ENCODE results near the gene CES3.
"Not testable (repeated sequence)": the region's sequence is repeated elsewhere in the genome, so short reads cannot be mapped to it uniquely, and the experiment has no call there.

CES3 gene

DNA sequence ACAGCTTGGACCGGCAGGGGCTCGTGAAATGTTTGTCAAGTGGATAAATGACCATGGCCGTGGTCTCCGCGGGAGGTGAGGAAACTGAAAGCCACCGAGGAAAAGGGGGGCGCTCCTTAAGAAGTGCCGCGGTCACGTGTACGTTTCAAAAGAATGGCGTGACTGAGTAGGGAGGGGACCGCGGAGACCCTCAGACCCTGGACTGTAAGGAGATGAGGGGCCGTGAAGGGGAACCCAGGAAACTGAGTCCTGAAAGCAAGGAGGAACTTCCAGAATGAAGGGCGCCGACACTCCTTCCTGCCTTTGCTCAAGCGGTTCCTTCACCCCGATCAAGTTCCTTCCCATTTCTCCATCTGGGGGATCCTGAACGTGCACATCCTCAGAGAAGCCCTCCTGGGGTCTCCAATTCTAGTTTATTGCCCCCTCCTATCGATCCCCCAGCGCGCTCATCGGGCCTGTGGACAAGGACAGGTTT lies 26.2 kb upstream of the CES3 start:
- Histone ChIP-seq H4K8ac (ENCODE audit: low read length) (peak overlapping the region; percentile 96), H3K14ac (ENCODE audit: low read length in 2 of 2) (peak overlapping the region in 1 of 2 experiments; percentile 98), H3K23ac (ENCODE audit: low read length in 2 of 2) (peak overlapping the region in 1 of 2 experiments; percentile 70), H3K4me1 (ENCODE audit: control insufficient read depth, insufficient read depth, low read depth, low read length) (peaks cover 29% of the 10 kb centered on the region), H3K4me3 (ENCODE audit: insufficient read depth in 1 of 2, low read depth in 1 of 2, low read length in 2 of 2) (peak overlapping the region; percentile 94 to 99), H3K18ac (ENCODE audit: low read depth in 1 of 2, low read length in 2 of 2) (peak overlapping the region; percentile 98), H4K91ac (ENCODE audit: low read length) (peak overlapping the region; percentile 91), H3K9ac (ENCODE audit: low read length) (peak overlapping the region; percentile 100), H3K79me1 (replicated peaks; ENCODE audit: low read length, poor library complexity, severe bottlenecking) (peaks cover 37% of the 10 kb centered on the region), H2BK12ac (ENCODE audit: low read length in 2 of 2) (peak overlapping the region in 1 of 2 experiments; percentile 83), H3K36me3 (ENCODE audit: control insufficient read depth in 1 of 2, insufficient read depth in 2 of 2, low read depth in 1 of 2, low read length in 2 of 2) (peaks cover 35 to 46% of the 10 kb centered on the region in 2 experiments), H3K4me2 (ENCODE audit: low read length, poor library complexity, severe bottlenecking) (peak overlapping the region; percentile 65), H2AFZ (ENCODE audit: low read depth, low read length) (peak overlapping the region; percentile 33), H3K4ac (ENCODE audit: low read depth in 1 of 2, low read length in 2 of 2) (peak overlapping the region; percentile 90 to 96), H3K27ac (ENCODE audit: low read length, poor library complexity, severe bottlenecking) (peak overlapping the region; percentile 74), H2BK120ac (ENCODE audit: low read depth, low read length) (peak overlapping the region; percentile 69)
- H3K27me3 ChIP-seq (ENCODE audit: control insufficient read depth in 1 of 2, insufficient read depth in 1 of 2, low read length in 2 of 2); H3K9me3 ChIP-seq (ENCODE audit: control insufficient read depth, low read length); H2BK15ac ChIP-seq (ENCODE audit: low read depth, poor library complexity, severe bottlenecking); H2BK5ac ChIP-seq (ENCODE audit: low read depth, low read length, poor library complexity, severe bottlenecking); H2AK5ac ChIP-seq (ENCODE audit: low read length, severe bottlenecking); DNase-seq: not testable (repeated sequence)
- 7% methylated on average over 21 of the region's 24 CpGs for WGBS

DNA sequence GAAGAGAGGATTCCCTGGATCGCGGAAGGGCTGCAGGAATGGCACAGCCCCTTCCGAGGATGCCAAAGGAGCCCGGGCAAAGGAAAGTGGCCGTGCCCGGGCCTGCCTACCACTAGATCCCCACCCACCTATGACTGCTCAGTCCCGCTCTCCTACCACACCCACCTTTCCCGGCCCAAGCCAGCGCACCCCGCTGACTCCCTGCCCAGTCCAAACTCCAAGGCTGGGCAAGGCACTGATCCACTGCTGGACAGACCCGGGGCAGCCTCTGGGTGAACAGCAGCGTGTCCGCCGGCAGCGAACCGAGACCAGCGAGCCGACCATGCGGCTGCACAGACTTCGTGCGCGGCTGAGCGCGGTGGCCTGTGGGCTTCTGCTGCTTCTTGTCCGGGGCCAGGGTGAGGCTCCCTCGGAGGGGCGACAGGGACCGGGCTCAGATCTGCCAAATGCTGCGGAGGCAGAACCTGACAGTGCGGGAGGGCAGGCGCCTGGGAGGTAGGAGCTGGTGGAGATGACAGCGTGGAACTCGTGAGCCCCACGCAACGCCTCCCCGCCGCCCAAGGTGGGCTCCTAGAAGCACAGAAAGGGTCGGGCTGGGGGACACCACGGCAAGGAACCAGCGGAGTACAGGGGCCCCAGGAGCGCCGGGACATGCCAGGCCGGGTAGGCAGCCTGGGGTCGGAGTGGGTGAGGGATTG lies 25.6 kb upstream of the CES3 start, which contains the start of gene CES2:
CES2 (plus strand) TSS at position 203 of the 698 bp plus-strand sequence; CDS start at position 323, 120 bp downstream.
- Histone ChIP-seq H3K9me3 (ENCODE audit: control insufficient read depth, low read length) (no peaks in the 10 kb centered on the region), H3K27ac (ENCODE audit: low read length, poor library complexity, severe bottlenecking) (peak within 1 kb of the TSS; percentile 74)
- WGBS: 72% methylated on average over 40 of the region's 44 CpGs

DNA sequence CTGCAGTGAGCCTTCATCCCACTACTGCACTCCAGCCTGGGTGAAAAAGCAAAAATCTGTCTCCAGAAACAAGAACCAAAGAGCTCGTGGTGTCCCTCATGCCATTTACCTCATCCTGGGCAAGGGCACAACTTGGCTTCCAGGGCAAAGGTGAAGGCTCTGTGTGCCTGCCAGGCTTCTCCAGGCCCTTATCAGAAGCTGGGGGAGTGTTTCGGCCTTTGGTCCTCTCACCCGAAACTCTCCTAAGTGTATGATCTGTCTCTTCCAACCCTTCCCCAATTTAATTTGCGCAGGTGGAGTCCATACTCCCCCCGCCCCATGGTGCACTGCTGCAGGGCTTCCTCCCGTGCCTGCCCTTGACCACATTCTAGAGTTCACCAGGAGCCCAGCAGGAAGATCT lies 24.6 kb upstream of the CES3 start:
- peak overlapping the region; percentile 100 for H3K9ac ChIP-seq (ENCODE audit: low read length)
- H3K27me3 ChIP-seq (ENCODE audit: control insufficient read depth in 1 of 2, insufficient read depth in 1 of 2, low read length in 2 of 2): no peaks in the 10 kb centered on the region
- no peak overlapping the region for H4K91ac ChIP-seq (ENCODE audit: low read length)
- no peak overlapping the region for H3K4ac ChIP-seq (ENCODE audit: low read depth in 1 of 2, low read length in 2 of 2)
- DNase-seq: no peak
- WGBS: 100% methylated on average over 6 of the region's 6 CpGs
- peaks cover 25% of the 10 kb centered on the region for H3K4me1 ChIP-seq (ENCODE audit: control insufficient read depth, insufficient read depth, low read depth, low read length)
- H4K8ac ChIP-seq (ENCODE audit: low read length): no peak overlapping the region
- no peak overlapping the region for H2BK120ac ChIP-seq (ENCODE audit: low read depth, low read length)
- H2AFZ ChIP-seq (ENCODE audit: low read depth, low read length): no peak overlapping the region
- H2AK5ac ChIP-seq (ENCODE audit: low read length, severe bottlenecking): no peak overlapping the region
- no peak overlapping the region for H3K14ac ChIP-seq (ENCODE audit: low read length in 2 of 2)
- no peak overlapping the region for H3K18ac ChIP-seq (ENCODE audit: low read depth in 1 of 2, low read length in 2 of 2)
- H3K4me2 ChIP-seq (ENCODE audit: low read length, poor library complexity, severe bottlenecking): no peak overlapping the region
- H3K23ac ChIP-seq (ENCODE audit: low read length in 2 of 2): no peak overlapping the region
- H3K79me1 ChIP-seq (replicated peaks; ENCODE audit: low read length, poor library complexity, severe bottlenecking): peaks cover 42% of the 10 kb centered on the region
- H3K4me3 ChIP-seq (ENCODE audit: insufficient read depth in 1 of 2, low read depth in 1 of 2, low read length in 2 of 2): peak overlapping the region in 1 of 2 experiments; percentile 99
- peaks cover 47 to 60% of the 10 kb centered on the region in 2 experiments for H3K36me3 ChIP-seq (ENCODE audit: control insufficient read depth in 1 of 2, insufficient read depth in 2 of 2, low read depth in 1 of 2, low read length in 2 of 2)
- H3K27ac ChIP-seq (ENCODE audit: low read length, poor library complexity, severe bottlenecking): no peak overlapping the region
- H3K9me3 ChIP-seq (ENCODE audit: control insufficient read depth, low read length): no peaks in the 10 kb centered on the region
- H2BK12ac ChIP-seq (ENCODE audit: low read length in 2 of 2): no peak overlapping the region
- H2BK15ac ChIP-seq (ENCODE audit: low read depth, poor library complexity, severe bottlenecking): no peak overlapping the region
- H2BK5ac ChIP-seq (ENCODE audit: low read depth, low read length, poor library complexity, severe bottlenecking): no peak overlapping the region

More for the DNA sequence above, 25.6 kb upstream of the CES3 start, which contains the start of gene CES2:
- Histone ChIP-seq H3K36me3 (ENCODE audit: control insufficient read depth in 1 of 2, insufficient read depth in 2 of 2, low read depth in 1 of 2, low read length in 2 of 2) (peaks cover 41 to 52% of the 10 kb centered on the region in 2 experiments), H2AFZ (ENCODE audit: low read depth, low read length) (peak within 1 kb of the TSS; percentile 33), H2BK120ac (ENCODE audit: low read depth, low read length) (peak within 1 kb of the TSS; percentile 69), H3K23ac (ENCODE audit: low read length in 2 of 2) (peak within 1 kb of the TSS in 1 of 2 experiments; percentile 70), H3K18ac (ENCODE audit: low read depth in 1 of 2, low read length in 2 of 2) (peak within 1 kb of the TSS; percentile 98), H2BK12ac (ENCODE audit: low read length in 2 of 2) (peak within 1 kb of the TSS in 1 of 2 experiments; percentile 83), H3K27me3 (ENCODE audit: control insufficient read depth in 1 of 2, insufficient read depth in 1 of 2, low read length in 2 of 2) (no peaks in the 10 kb centered on the region), H4K8ac (ENCODE audit: low read length) (peak within 1 kb of the TSS; percentile 96), H4K91ac (ENCODE audit: low read length) (peak within 1 kb of the TSS; percentile 91), H3K14ac (ENCODE audit: low read length in 2 of 2) (peak within 1 kb of the TSS in 1 of 2 experiments; percentile 98), H3K4me2 (ENCODE audit: low read length, poor library complexity, severe bottlenecking) (peak within 1 kb of the TSS; percentile 65), H2BK5ac (ENCODE audit: low read depth, low read length, poor library complexity, severe bottlenecking) (no peak within 1 kb of the TSS), H3K4ac (ENCODE audit: low read depth in 1 of 2, low read length in 2 of 2) (peak within 1 kb of the TSS; percentile 90 to 96), H3K4me3 (ENCODE audit: insufficient read depth in 1 of 2, low read depth in 1 of 2, low read length in 2 of 2) (peak within 1 kb of the TSS; percentile 94 to 99), H3K9ac (ENCODE audit: low read length) (peak within 1 kb of the TSS; percentile 100), H2BK15ac (ENCODE audit: low read depth, poor library complexity, severe bottlenecking) (peak within 1 kb of the TSS; percentile 52), H3K4me1 (ENCODE audit: control insufficient read depth, insufficient read depth, low read depth, low read length) (peaks cover 25% of the 10 kb centered on the region), H2AK5ac (ENCODE audit: low read length, severe bottlenecking) (no peak within 1 kb of the TSS), H3K79me1 (replicated peaks; ENCODE audit: low read length, poor library complexity, severe bottlenecking) (peaks cover 41% of the 10 kb centered on the region)
- peak; percentile 30 for DNase-seq

DNA sequence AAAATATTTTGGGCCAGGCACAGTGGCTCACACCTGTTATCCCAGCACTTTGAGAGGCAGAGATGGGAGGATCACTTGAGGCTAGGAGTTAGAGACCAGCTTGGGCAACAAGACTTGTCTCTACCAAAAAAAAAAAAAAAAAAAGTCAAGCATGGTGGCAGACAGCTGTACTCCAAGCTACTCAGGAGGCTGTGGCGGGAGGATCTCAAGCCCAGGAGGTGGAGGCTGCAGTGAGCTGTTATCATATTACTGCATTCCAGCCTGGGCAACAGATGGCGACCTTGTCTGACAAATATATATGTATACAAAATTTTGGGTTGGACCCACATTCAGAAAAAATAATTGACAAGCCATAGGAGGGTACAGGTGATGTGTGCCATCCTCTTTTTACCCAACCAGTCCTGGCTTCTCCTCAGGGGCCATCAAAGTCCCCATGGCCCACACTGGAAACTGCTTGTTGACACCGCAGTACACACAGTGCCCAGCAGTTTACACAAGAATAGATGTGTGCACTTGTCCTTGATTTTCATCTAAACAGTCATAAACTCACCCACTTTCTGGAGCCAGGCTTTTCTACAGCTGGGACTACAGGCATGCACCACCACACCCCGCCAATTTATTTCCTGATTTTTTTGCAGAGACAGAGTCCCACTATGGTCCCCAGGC lies 24.0 kb upstream of the CES3 start:
- Histone ChIP-seq H2BK15ac (ENCODE audit: low read depth, poor library complexity, severe bottlenecking) (no peak overlapping the region), H2BK5ac (ENCODE audit: low read depth, low read length, poor library complexity, severe bottlenecking) (no peak overlapping the region), H3K9ac (ENCODE audit: low read length) (peak overlapping the region; percentile 100), H2AK5ac (ENCODE audit: low read length, severe bottlenecking) (no peak overlapping the region), H3K18ac (ENCODE audit: low read depth in 1 of 2, low read length in 2 of 2) (no peak overlapping the region), H4K8ac (ENCODE audit: low read length) (no peak overlapping the region), H3K4me2 (ENCODE audit: low read length, poor library complexity, severe bottlenecking) (no peak overlapping the region), H3K23ac (ENCODE audit: low read length in 2 of 2) (no peak overlapping the region), H2BK12ac (ENCODE audit: low read length in 2 of 2) (no peak overlapping the region), H3K27me3 (ENCODE audit: control insufficient read depth in 1 of 2, insufficient read depth in 1 of 2, low read length in 2 of 2) (no peaks in the 10 kb centered on the region), H3K27ac (ENCODE audit: low read length, poor library complexity, severe bottlenecking) (no peak overlapping the region), H3K14ac (ENCODE audit: low read length in 2 of 2) (no peak overlapping the region), H4K91ac (ENCODE audit: low read length) (no peak overlapping the region), H3K9me3 (ENCODE audit: control insufficient read depth, low read length) (no peaks in the 10 kb centered on the region), H3K4me1 (ENCODE audit: control insufficient read depth, insufficient read depth, low read depth, low read length) (peaks cover 25% of the 10 kb centered on the region), H2BK120ac (ENCODE audit: low read depth, low read length) (no peak overlapping the region), H3K36me3 (ENCODE audit: control insufficient read depth in 1 of 2, insufficient read depth in 2 of 2, low read depth in 1 of 2, low read length in 2 of 2) (peaks cover 50 to 60% of the 10 kb centered on the region in 2 experiments), H2AFZ (ENCODE audit: low read depth, low read length) (no peak overlapping the region), H3K4ac (ENCODE audit: low read depth in 1 of 2, low read length in 2 of 2) (no peak overlapping the region), H3K4me3 (ENCODE audit: insufficient read depth in 1 of 2, low read depth in 1 of 2, low read length in 2 of 2) (peak overlapping the region in 1 of 2 experiments; percentile 99), H3K79me1 (replicated peaks; ENCODE audit: low read length, poor library complexity, severe bottlenecking) (peaks cover 42% of the 10 kb centered on the region)
- no peak for DNase-seq
- 92% methylated on average over 3 of the region's 4 CpGs for WGBS
